ENCODE measurements around the gene GPC3. TPM values are rescaled to one million over a fixed set of nuclear protein-coding genes. Genes with fewer than 3 reads are reported as not detected.

The GPC3 gene
- total and polyA plus RNA-seq, 2 donors (not counting 3 experiments of a cell fraction or from before 2014, with no cell fraction given) = not detected

DNA sequence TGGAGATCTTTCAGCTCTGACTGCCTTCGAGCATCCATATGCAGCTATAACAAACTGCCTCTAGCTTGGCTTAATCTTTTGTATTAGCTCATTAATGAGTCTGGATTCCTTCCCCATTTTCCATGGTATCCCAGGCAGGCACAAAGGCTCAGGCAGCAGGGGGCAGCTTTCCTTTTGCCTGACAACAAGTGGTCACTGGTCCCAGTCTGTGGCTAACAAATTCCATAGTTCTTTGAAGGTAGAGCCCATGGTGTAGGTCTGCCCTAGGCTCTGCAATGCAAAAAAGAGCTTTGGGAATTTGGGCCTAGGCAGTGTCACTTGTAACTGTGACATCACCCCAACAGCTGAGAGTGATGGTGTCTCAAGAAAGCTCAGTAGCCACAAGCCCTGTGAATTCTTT is 335.7 kb downstream of the GPC3 start:
- H3K4me2 ChIP-seq (ENCODE audit: insufficient read depth, low read length) = no peak overlapping the region
- BruUV-seq (replicated peaks) = no TSS peak
- CTCF ChIA-PET = no interaction called here
- H4K20me1 ChIP-seq (replicated peaks; ENCODE audit: control insufficient read depth, extremely low read depth, insufficient read depth, low read length) = no peaks in the 10 kb centered on the region
- H3K4me1 ChIP-seq (ENCODE audit: control insufficient read depth, extremely low read depth, insufficient read depth, low read length) = no peaks in the 10 kb centered on the region
- no peak for DNase-seq (ENCODE audit: low read depth, low spot score)
- POLR2A ChIA-PET = no interaction called here
- TF ChIP-seq MAX (IDR thresholded peaks at IDR 0.05; ENCODE audit: insufficient read depth, insufficient read length) (no peak), GATA2 (IDR thresholded peaks at IDR 0.05; ENCODE audit: insufficient read depth, insufficient read length, low read depth, low read length) (no peak), JUN (IDR thresholded peaks at IDR 0.05; ENCODE audit: borderline replicate concordance, insufficient read depth, insufficient read length, low read depth) (no peak), EZH2 (IDR thresholded peaks at IDR 0.05; ENCODE audit: borderline replicate concordance, low read depth, low read length, severe bottlenecking) (no peak), POLR2A (IDR thresholded peaks at IDR 0.05; ENCODE audit: low read depth, low read length) (no peak), FOS (IDR thresholded peaks at IDR 0.05; ENCODE audit: borderline replicate concordance, insufficient read depth, low read length) (no peak), POLR2AphosphoS5 (IDR thresholded peaks at IDR 0.05; ENCODE audit: insufficient read depth, low read depth, low read length) (no peak), MYC (IDR thresholded peaks at IDR 0.05; ENCODE audit: low read depth, low read length) (no peak)
- TF ChIP-seq, protein P1, sequence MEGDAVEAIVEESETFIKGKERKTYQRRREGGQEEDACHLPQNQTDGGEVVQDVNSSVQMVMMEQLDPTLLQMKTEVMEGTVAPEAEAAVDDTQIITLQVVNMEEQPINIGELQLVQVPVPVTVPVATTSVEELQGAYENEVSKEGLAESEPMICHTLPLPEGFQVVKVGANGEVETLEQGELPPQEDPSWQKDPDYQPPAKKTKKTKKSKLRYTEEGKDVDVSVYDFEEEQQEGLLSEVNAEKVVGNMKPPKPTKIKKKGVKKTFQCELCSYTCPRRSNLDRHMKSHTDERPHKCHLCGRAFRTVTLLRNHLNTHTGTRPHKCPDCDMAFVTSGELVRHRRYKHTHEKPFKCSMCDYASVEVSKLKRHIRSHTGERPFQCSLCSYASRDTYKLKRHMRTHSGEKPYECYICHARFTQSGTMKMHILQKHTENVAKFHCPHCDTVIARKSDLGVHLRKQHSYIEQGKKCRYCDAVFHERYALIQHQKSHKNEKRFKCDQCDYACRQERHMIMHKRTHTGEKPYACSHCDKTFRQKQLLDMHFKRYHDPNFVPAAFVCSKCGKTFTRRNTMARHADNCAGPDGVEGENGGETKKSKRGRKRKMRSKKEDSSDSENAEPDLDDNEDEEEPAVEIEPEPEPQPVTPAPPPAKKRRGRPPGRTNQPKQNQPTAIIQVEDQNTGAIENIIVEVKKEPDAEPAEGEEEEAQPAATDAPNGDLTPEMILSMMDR (IDR thresholded peaks at IDR 0.05; ENCODE audit: extremely low read depth in 1 of 2, insufficient read depth in 1 of 2, low read depth in 1 of 2, low read length in 2 of 2) = no peak
- H3K9me3 ChIP-seq (replicated peaks; ENCODE audit: control insufficient read depth, insufficient read depth, low read length) = no peaks in the 10 kb centered on the region
- intact Hi-C loops (cut with micrococcal nuclease) = no loop called here
- no peak overlapping the region for H3K4me3 ChIP-seq (replicated peaks in 1 of 3; ENCODE audit: insufficient read depth in 1 of 3, low read depth in 1 of 3, low read length in 3 of 3)
- dilution Hi-C loops (cut with MboI; ENCODE audit: extremely low pct_ligation_motif_present, low sequenced_read_pairs) = no loop called here
- no peak overlapping the region for H3K27ac ChIP-seq (ENCODE audit: insufficient read depth, low read depth, low read length)
- no peak overlapping the region for H3K9ac ChIP-seq (replicated peaks; ENCODE audit: extremely low read depth, insufficient read depth, low read length)
- H3K27me3 ChIP-seq (ENCODE audit: control insufficient read depth in 2 of 2, insufficient read depth in 2 of 2, low read length in 2 of 2) = no peaks in the 10 kb centered on the region
- no peaks in the 10 kb centered on the region for H3K36me3 ChIP-seq (ENCODE audit: control insufficient read depth in 2 of 2, extremely low read depth in 1 of 2, insufficient read depth in 2 of 2, low read length in 2 of 2)
- no peak overlapping the region for H2AFZ ChIP-seq (ENCODE audit: low read depth, low read length)
- H3K9me1 ChIP-seq (replicated peaks; ENCODE audit: control insufficient read depth, extremely low read depth, insufficient read depth, low read length) = no peaks in the 10 kb centered on the region
- FAIRE-seq = no peak
- no peaks in the 10 kb centered on the region for H3K79me2 ChIP-seq (ENCODE audit: control insufficient read depth, insufficient read depth, low read length)
